ENCODE results near the gene CHMP2A. TPM values are rescaled to one million over a fixed set of nuclear protein-coding genes. Genes with fewer than 3 reads are reported as not detected.

Gene CHMP2A
- total and polyA plus RNA-seq, 2 of the 8 experiments (the other 6 are each of a cell fraction or from before 2014, with no cell fraction given) = 70.0 to 132 TPM

- H3K79me2 ChIP-seq (ENCODE audit: control insufficient read depth in 1 of 2, insufficient read depth in 2 of 2, low read length in 2 of 2) = no peaks in the 10 kb centered on the region
- 75% methylated on average over 4 of the region's 4 CpGs; no CpG with 5 or more reads in 1 of the 2 experiments for WGBS, 2 experiments (ENCODE audit: extremely low coverage in 1 of 2, insufficient coverage in 1 of 2, insufficient read length in 1 of 2, insufficient replicate concordance in 2 of 2, low coverage in 1 of 2, low lambda C conversion rate in 2 of 2, missing lambda C conversion rate in 1 of 2)
- H2BK15ac ChIP-seq (ENCODE audit: low read length) = no peak overlapping the region
- H3K27me3 ChIP-seq (replicated peaks in 1 of 4; ENCODE audit: control insufficient read depth in 3 of 4, extremely low read depth in 1 of 4, insufficient read depth in 3 of 4, low read length in 3 of 4) = peaks cover 0 to 4% (median 2%) of the 10 kb centered on the region in 4 experiments; a peak in 3 of 7 replicates
- no peak for FAIRE-seq
- H3K79me1 ChIP-seq (ENCODE audit: low read depth, low read length) = no peaks in the 10 kb centered on the region
- H2BK120ac ChIP-seq (replicated peaks; ENCODE audit: low read depth, low read length) = no peak overlapping the region
- H3K23me2 ChIP-seq (ENCODE audit: low read depth, low read length) = peaks cover 6% of the 10 kb centered on the region
- no peak for DNase-seq (ENCODE audit: low read depth in 1 of 2, low spot score in 2 of 2)
- no peak overlapping the region for H3K4me3 ChIP-seq (ENCODE audit: extremely low read depth in 1 of 4, insufficient read depth in 2 of 4, low read depth in 3 of 4, low read length in 4 of 4)
- H3K27ac ChIP-seq (ENCODE audit: low read depth, low read length) = no peak overlapping the region
- H3K4ac ChIP-seq (replicated peaks; ENCODE audit: insufficient read length, low read depth, low read length) = no peak overlapping the region
- H4K5ac ChIP-seq (ENCODE audit: insufficient read length, low read depth, low read length) = no peak overlapping the region
- no peaks in the 10 kb centered on the region for H3K9me3 ChIP-seq (ENCODE audit: insufficient read depth in 2 of 2, low read depth in 1 of 2, low read length in 1 of 2)
- H2AK5ac ChIP-seq (ENCODE audit: low read depth, low read length) = no peak overlapping the region
- H3K18ac ChIP-seq (ENCODE audit: extremely low read depth, low read length) = no peak overlapping the region
- no peak overlapping the region for H4K91ac ChIP-seq (replicated peaks; ENCODE audit: insufficient read length, low read length)
- ChIA-PET CTCF (ENCODE audit: partially characterized antibody) (interaction anchor here (1.1 to 3.0 kb wide), 2 partner anchors 12 to 55 kb away, joined by 4 to 21 read pairs; no protein-coding TSS in a partner anchor), POLR2A (ENCODE audit: partially characterized antibody) (interaction anchor here (1.0 to 17.2 kb wide), 4 partner anchors 8 to 51 kb away, joined by 4 to 434 read pairs (median 44); partner anchors contain the start of genes CHMP2A, TRIM28 and UBE2M)
- H4K20me1 ChIP-seq (replicated peaks in 1 of 2; ENCODE audit: control insufficient read depth in 1 of 2, insufficient read depth in 2 of 2, low read length in 2 of 2) = peaks cover 0 to 2% of the 10 kb centered on the region in 2 experiments
- H3K23ac ChIP-seq (ENCODE audit: insufficient read length) = no peak overlapping the region
- H3K4me1 ChIP-seq (replicated peaks in 1 of 4; ENCODE audit: control insufficient read depth in 3 of 4, insufficient read depth in 4 of 4, low read length in 3 of 4) = peaks cover 0 to 8% (median 2%) of the 10 kb centered on the region in 4 experiments; a peak in 4 of 7 replicates
- no peak overlapping the region for H2BK20ac ChIP-seq (ENCODE audit: low read length)
- no peak overlapping the region for H3K4me2 ChIP-seq (ENCODE audit: insufficient read depth in 1 of 2, low read depth in 2 of 2, low read length in 2 of 2)
- no peak overlapping the region for H2BK5ac ChIP-seq (ENCODE audit: low read depth, low read length)
- peaks cover 2 to 9% (median 7%) of the 10 kb centered on the region in 4 experiments; a peak in 3 of 8 replicates for H3K36me3 ChIP-seq (ENCODE audit: control insufficient read depth in 2 of 4, insufficient read depth in 4 of 4, low read length in 3 of 4)
- no peak overlapping the region for H2AFZ ChIP-seq (ENCODE audit: low read length)
- TF ChIP-seq RNF2 (IDR thresholded peaks at IDR 0.05; ENCODE audit: borderline replicate concordance, low read depth, low read length, missing control alignments, poor library complexity, severe bottlenecking) (no peak), CHD1 (IDR thresholded peaks at IDR 0.05; ENCODE audit: low read depth, low read length) (no peak), CBX5 (IDR thresholded peaks at IDR 0.05; ENCODE audit: low read depth, low read length) (no peak)
- H4K8ac ChIP-seq (ENCODE audit: extremely low read depth, insufficient read depth, low read length) = no peak overlapping the region
- H3K9ac ChIP-seq (replicated peaks in 1 of 4; ENCODE audit: extremely low read depth in 1 of 4, low read depth in 3 of 4, low read length in 3 of 4) = no peak overlapping the region; a peak in 1 of 7 replicates
- no peak overlapping the region for H3K56ac ChIP-seq (replicated peaks; ENCODE audit: insufficient read length, low read depth, low read length)
- no peak overlapping the region for H3K14ac ChIP-seq (ENCODE audit: insufficient read length)
- no peak overlapping the region for H2BK12ac ChIP-seq (ENCODE audit: low read depth, low read length)
These were observed 13.7 kb upstream of the CHMP2A start for GRCh38 chr19:58568453-58569130.

Measured in H1 (cell line).